SH-SY5Y (cell line): ENCODE measurements around the gene TSSK3.

ENCODE experiments used
- GATA2 ChIP-seq: IDR thresholded peaks from 2 replicates; pipeline ENCODE4 v1.6.1; 2011; ENCODE audit warnings: mild to moderate bottlenecking, low read depth, low read length
- GATA3 ChIP-seq: IDR thresholded peaks from 2 replicates; pipeline ENCODE4 v1.6.1; 2011; ENCODE audit warnings: low read depth, mild to moderate bottlenecking, low read length, moderate library complexity

DNA sequence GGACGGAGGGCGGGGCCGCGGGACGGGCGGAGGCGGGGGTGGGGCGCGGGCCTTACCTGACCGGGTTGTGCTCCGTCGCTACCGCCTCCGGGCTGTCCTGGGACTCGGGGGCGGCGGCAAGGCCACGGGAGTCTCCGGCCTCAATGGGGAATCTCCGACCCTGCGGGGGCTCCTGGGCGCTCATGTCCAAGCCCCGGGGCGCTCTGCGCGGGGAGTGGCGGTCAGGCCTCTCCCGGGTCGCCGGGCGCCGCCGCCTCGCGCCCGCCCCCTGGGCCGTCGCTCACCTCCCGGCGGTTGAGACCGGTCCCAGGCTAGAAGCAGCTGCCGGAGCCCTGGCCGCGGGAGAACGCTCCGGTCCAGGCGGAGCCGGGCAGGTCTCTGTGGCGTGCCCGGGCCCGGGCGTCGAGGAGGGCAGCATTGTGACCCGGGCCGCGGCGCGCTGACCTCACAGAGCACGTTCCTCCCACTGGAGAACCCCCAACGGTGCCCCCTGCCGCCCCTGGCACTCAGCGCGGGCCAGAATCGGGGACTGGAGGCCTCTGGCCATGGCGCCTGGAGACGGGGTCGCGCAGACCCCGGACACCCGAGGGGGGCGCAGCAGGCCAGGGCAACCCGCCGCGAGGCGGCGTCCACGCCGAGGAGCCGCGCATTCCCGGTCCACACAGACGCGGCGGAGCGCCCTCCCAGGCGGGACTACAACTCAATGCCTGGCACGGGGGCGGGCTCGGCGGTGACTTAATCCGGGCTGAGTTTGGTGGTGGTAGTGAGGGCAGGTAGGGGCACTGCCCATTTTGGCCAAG, 465 bp upstream of the TSSK3 start:
- TF ChIP-seq GATA3 = no peak
- no peak for TF ChIP-seq GATA2
